Esophagus squamous epithelium (tissue), 4 donors: ENCODE measurements around the gene MOV10.

Experiments
- CTCF ChIP-seq, 6 experiments: fragments of 450-650 bp in 4 of 6; fragments of 200-600 bp in 2 of 6; sonication (generic) in 2 of 6; IDR thresholded peaks; one replicate each; pipeline ENCODE4 v1.5.1; 2016 to 2019; ENCODE audit warnings: antibody characterized with exemption in 6 of 6, mild to moderate bottlenecking in 4 of 6, moderate library complexity in 4 of 6
- POLR2A ChIP-seq, 4 donors: fragments of 450-650 bp; IDR thresholded peaks; one replicate each; pipeline ENCODE4 v1.6.1; 2017; ENCODE audit warnings: antibody characterized with exemption in 4 of 4, mild to moderate bottlenecking in 4 of 4, moderate library complexity in 3 of 4

DNA sequence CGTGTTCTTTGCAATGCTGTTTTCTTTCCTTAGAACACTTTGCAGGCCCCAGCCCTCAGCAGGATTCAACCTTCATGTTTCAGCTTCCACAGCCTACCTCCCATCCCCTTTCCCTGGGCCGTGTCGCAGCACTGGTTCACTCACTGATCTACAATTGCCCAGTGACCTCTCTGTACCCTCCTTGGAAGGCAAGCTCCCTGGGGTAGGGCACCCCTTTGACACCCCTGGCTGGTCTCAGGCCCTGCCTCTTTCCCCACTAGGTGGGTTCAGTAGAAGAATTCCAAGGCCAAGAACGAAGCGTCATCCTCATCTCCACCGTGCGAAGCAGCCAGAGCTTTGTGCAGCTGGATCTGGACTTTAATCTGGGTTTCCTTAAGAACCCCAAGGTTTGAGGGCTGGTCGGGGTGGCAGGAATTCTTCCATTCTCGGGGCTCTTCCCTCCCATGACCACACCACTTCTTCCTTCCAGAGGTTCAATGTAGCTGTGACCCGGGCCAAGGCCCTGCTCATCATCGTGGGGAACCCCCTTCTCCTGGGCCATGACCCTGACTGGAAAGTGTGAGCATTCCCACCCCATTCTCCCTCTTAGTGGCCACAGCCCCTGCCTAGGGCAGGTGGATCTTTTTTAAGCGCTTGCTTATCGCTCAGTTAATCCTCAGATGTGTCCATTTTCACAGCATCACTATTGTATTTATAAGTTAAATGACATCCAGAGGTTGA lies 25.1 kb downstream of the MOV10 start:
- TF ChIP-seq POLR2A (IDR thresholded peaks at IDR 0.05) (no peak), CTCF (IDR thresholded peaks at IDR 0.05) (no peak)
